ENCODE results near the gene SCUBE1.

The SCUBE1 gene

DNA sequence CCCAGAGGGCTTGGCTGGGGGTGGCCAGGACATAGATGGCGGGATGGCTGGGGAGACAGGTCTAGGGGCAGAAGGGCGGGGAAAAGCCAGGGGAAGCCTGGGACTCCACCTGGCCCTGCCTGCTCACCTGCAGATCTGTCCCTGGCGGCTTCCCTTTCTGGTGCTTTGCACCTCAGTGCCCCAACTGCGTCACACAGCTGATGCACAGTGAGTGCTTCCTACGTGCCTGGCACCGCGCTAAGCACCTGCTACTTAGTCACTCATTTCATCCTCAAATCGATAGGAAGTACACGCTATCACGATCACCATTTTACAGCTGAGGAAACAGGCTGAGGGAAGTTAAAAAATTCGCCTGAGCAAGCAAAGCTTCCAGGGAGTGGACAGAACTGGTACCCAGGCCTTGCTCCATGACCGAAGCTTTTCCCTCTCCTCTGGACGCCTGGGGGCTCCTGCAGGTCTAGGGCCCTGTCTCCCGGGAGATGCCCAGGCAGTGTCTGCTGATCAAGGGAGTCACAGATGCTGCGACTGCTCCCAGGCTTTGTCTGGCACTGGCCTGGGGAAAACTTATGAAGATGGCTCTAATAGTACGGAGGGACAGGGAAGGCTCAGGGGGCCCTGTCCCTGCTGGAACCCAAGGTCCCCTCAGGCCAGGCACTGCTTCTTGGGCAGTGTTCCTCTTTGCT, 93.2 kb downstream of the SCUBE1 start:
- ATAC-seq: no peak
- TF ChIP-seq CSDC2 (CRISPR knock-in tag; IDR thresholded peaks at IDR 0.05): no peak
- TF ChIP-seq RARB (CRISPR knock-in tag; IDR thresholded peaks at IDR 0.05): no peak
- TF ChIP-seq TOX (CRISPR knock-in tag; IDR thresholded peaks at IDR 0.05; ENCODE audit: borderline replicate concordance): no peak
- no peak for TF ChIP-seq ZNF8 (CRISPR knock-in tag; IDR thresholded peaks at IDR 0.05)
- TF ChIP-seq ZFP3 (CRISPR knock-in tag; IDR thresholded peaks at IDR 0.05): no peak
- TF ChIP-seq ZNF70 (CRISPR knock-in tag; IDR thresholded peaks at IDR 0.05): no peak
- TF ChIP-seq, protein P1, sequence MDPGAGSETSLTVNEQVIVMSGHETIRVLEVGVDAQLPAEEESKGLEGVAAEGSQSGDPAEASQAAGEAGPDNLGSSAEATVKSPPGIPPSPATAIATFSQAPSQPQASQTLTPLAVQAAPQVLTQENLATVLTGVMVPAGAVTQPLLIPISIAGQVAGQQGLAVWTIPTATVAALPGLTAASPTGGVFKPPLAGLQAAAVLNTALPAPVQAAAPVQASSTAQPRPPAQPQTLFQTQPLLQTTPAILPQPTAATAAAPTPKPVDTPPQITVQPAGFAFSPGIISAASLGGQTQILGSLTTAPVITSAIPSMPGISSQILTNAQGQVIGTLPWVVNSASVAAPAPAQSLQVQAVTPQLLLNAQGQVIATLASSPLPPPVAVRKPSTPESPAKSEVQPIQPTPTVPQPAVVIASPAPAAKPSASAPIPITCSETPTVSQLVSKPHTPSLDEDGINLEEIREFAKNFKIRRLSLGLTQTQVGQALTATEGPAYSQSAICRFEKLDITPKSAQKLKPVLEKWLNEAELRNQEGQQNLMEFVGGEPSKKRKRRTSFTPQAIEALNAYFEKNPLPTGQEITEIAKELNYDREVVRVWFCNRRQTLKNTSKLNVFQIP (CRISPR knock-in tag; IDR thresholded peaks at IDR 0.05; ENCODE audit: borderline replicate concordance, low read depth): no peak
- TF ChIP-seq OSR1 (CRISPR knock-in tag; IDR thresholded peaks at IDR 0.05): no peak
- TF ChIP-seq ZNF565 (CRISPR knock-in tag; conservative IDR thresholded peaks at IDR 0.05; ENCODE audit: low read depth): no peak
- no peak for TF ChIP-seq SNAI2 (CRISPR knock-in tag; IDR thresholded peaks at IDR 0.05)
- no peak for TF ChIP-seq PPARA (CRISPR knock-in tag; IDR thresholded peaks at IDR 0.05; ENCODE audit: borderline replicate concordance)
- TF ChIP-seq ARNTL (CRISPR knock-in tag; IDR thresholded peaks at IDR 0.05; ENCODE audit: borderline replicate concordance, low read depth): no peak
- TF ChIP-seq ISL1 (CRISPR knock-in tag; IDR thresholded peaks at IDR 0.05): no peak
- no peak for TF ChIP-seq ZFP30 (CRISPR knock-in tag; IDR thresholded peaks at IDR 0.05)
- no peak for TF ChIP-seq ESRRG (CRISPR knock-in tag; IDR thresholded peaks at IDR 0.05)
- TF ChIP-seq ZC3H10 (CRISPR knock-in tag; IDR thresholded peaks at IDR 0.05): no peak
- TF ChIP-seq, protein P2, sequence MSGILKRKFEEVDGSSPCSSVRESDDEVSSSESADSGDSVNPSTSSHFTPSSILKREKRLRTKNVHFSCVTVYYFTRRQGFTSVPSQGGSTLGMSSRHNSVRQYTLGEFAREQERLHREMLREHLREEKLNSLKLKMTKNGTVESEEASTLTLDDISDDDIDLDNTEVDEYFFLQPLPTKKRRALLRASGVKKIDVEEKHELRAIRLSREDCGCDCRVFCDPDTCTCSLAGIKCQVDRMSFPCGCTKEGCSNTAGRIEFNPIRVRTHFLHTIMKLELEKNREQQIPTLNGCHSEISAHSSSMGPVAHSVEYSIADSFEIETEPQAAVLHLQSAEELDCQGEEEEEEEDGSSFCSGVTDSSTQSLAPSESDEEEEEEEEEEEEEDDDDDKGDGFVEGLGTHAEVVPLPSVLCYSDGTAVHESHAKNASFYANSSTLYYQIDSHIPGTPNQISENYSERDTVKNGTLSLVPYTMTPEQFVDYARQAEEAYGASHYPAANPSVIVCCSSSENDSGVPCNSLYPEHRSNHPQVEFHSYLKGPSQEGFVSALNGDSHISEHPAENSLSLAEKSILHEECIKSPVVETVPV (CRISPR knock-in tag; IDR thresholded peaks at IDR 0.05): no peak
- TF ChIP-seq, protein P3, sequence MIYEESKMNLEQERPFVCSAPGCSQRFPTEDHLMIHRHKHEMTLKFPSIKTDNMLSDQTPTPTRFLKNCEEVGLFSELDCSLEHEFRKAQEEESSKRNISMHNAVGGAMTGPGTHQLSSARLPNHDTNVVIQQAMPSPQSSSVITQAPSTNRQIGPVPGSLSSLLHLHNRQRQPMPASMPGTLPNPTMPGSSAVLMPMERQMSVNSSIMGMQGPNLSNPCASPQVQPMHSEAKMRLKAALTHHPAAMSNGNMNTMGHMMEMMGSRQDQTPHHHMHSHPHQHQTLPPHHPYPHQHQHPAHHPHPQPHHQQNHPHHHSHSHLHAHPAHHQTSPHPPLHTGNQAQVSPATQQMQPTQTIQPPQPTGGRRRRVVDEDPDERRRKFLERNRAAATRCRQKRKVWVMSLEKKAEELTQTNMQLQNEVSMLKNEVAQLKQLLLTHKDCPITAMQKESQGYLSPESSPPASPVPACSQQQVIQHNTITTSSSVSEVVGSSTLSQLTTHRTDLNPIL (CRISPR knock-in tag; IDR thresholded peaks at IDR 0.05; ENCODE audit: low read depth): no peak

DNA sequence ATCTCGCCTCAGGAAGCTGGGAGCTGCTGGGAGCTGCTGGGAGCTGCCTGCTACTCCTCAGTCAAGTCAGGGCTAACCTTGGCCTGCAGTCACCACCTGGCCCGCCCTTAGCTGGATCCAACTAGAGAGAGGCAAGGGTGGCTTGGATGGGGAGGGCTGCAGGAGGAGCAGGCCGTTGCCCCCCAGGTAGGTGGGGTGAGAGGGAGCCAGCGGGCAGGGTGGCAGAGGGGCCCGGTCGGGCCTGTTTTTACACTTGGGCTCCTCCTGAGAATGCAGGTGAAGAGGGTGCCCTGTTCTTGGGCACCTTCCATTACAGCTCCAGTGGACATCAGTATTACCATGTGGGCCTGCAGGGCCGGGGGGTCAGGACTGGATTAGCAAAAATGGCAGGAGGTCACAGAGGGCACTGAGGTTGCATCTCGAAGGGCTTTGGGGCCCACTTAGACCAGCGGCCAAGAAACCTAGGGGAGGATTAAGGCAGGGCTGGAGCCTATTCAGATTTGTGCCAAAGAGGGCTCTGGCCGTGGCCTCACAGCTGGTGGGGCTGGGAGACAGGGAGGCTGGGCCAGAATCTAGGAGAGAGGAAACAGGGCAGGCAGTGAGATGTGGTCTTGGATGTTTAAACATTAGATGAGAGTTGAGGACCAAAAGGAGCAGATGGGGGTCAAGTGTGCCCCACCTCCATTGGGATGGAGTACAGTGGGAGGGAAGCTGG, 95.5 kb downstream of the SCUBE1 start:
- ATAC-seq: no peak
- TF ChIP-seq, protein P3 (CRISPR knock-in tag; IDR thresholded peaks at IDR 0.05; ENCODE audit: low read depth): no peak
- TF ChIP-seq PPARA (CRISPR knock-in tag; IDR thresholded peaks at IDR 0.05; ENCODE audit: borderline replicate concordance) (no peak), ZNF8 (CRISPR knock-in tag; IDR thresholded peaks at IDR 0.05) (no peak), TOX (CRISPR knock-in tag; IDR thresholded peaks at IDR 0.05; ENCODE audit: borderline replicate concordance) (no peak), ZFP3 (CRISPR knock-in tag; IDR thresholded peaks at IDR 0.05) (no peak), ZFP30 (CRISPR knock-in tag; IDR thresholded peaks at IDR 0.05) (no peak), GLIS3 (CRISPR knock-in tag; IDR thresholded peaks at IDR 0.05) (no peak), OSR1 (CRISPR knock-in tag; IDR thresholded peaks at IDR 0.05) (no peak), ZNF565 (CRISPR knock-in tag; conservative IDR thresholded peaks at IDR 0.05; ENCODE audit: low read depth) (no peak)
- TF ChIP-seq, protein P2 (CRISPR knock-in tag; IDR thresholded peaks at IDR 0.05): no peak

DNA sequence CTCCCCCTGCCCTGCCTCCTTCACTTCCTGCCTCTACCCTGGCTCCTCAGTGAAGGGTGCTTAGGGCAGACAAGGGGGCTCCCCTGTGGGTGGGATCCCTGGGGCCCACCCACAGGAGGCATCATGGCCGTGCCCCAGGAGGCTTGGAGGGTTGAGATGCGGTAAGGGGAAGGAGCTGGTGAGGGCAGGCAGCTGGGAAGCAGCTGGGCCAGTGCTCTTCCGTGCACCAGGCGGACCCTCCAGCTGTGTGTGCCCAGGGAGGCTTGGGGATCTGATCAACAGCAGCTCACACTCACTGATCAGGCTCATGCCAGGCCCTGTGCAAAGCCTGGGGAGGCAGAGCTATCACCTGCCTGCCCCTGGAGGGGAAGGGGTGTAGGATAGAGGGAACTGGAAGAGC, 97.0 kb downstream of the SCUBE1 start:
- no peak for ATAC-seq
- TF ChIP-seq, protein P4, sequence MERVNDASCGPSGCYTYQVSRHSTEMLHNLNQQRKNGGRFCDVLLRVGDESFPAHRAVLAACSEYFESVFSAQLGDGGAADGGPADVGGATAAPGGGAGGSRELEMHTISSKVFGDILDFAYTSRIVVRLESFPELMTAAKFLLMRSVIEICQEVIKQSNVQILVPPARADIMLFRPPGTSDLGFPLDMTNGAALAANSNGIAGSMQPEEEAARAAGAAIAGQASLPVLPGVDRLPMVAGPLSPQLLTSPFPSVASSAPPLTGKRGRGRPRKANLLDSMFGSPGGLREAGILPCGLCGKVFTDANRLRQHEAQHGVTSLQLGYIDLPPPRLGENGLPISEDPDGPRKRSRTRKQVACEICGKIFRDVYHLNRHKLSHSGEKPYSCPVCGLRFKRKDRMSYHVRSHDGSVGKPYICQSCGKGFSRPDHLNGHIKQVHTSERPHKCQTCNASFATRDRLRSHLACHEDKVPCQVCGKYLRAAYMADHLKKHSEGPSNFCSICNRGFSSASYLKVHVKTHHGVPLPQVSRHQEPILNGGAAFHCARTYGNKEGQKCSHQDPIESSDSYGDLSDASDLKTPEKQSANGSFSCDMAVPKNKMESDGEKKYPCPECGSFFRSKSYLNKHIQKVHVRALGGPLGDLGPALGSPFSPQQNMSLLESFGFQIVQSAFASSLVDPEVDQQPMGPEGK (CRISPR knock-in tag; IDR thresholded peaks at IDR 0.05; ENCODE audit: borderline replicate concordance): no peak
- no peak for TF ChIP-seq ZFP30 (CRISPR knock-in tag; IDR thresholded peaks at IDR 0.05)
- TF ChIP-seq ISL1 (CRISPR knock-in tag; IDR thresholded peaks at IDR 0.05): no peak
- TF ChIP-seq, protein P2 (CRISPR knock-in tag; IDR thresholded peaks at IDR 0.05): no peak
- TF ChIP-seq ZNF70 (CRISPR knock-in tag; IDR thresholded peaks at IDR 0.05): no peak
- TF ChIP-seq TOX (CRISPR knock-in tag; IDR thresholded peaks at IDR 0.05; ENCODE audit: borderline replicate concordance): no peak
- TF ChIP-seq GLIS3 (CRISPR knock-in tag; IDR thresholded peaks at IDR 0.05): no peak
- TF ChIP-seq PPARA (CRISPR knock-in tag; IDR thresholded peaks at IDR 0.05; ENCODE audit: borderline replicate concordance): no peak
- TF ChIP-seq OSR1 (CRISPR knock-in tag; IDR thresholded peaks at IDR 0.05): no peak
- TF ChIP-seq, protein P1 (CRISPR knock-in tag; IDR thresholded peaks at IDR 0.05; ENCODE audit: borderline replicate concordance, low read depth): no peak
- no peak for TF ChIP-seq ZNF565 (CRISPR knock-in tag; conservative IDR thresholded peaks at IDR 0.05; ENCODE audit: low read depth)
- no peak for TF ChIP-seq ZFP3 (CRISPR knock-in tag; IDR thresholded peaks at IDR 0.05)
- TF ChIP-seq CSDC2 (CRISPR knock-in tag; IDR thresholded peaks at IDR 0.05): no peak
- TF ChIP-seq BACH2 (CRISPR knock-in tag; IDR thresholded peaks at IDR 0.05; ENCODE audit: borderline replicate concordance): no peak
- TF ChIP-seq RARB (CRISPR knock-in tag; IDR thresholded peaks at IDR 0.05): no peak

Data from SK-N-SH treated with all-trans-retinoic acid at 6 μM for 48 hours (cell line).